Endothelial cell (in vitro differentiated cells): Measurements from ENCODE around the gene NAV2. TPM values are rescaled to one million over a fixed set of nuclear protein-coding genes. Genes with fewer than 3 reads are reported as not detected.

Source experiments
- DNase-seq: peaks from one replicate; pipeline ENCODE4 v3.0.0; 2021; ENCODE audit warnings: low spot score
- H3K27ac Mint-ChIP-seq: one replicate; pipeline ENCODE4 v1.8.0; 2021; ENCODE audit warnings: mixed read lengths, inconsistent platforms; ENCODE audit not compliant: unreplicated experiment
- H3K27me3 Mint-ChIP-seq: one replicate; pipeline ENCODE4 v1.8.0; 2021; ENCODE audit warnings: mild to moderate bottlenecking, moderate library complexity, mixed read lengths, inconsistent platforms; ENCODE audit not compliant: unreplicated experiment
- H3K36me3 Mint-ChIP-seq: one replicate; pipeline ENCODE4 v1.8.0; 2021; ENCODE audit warnings: mild to moderate bottlenecking, low read depth, mixed read lengths, inconsistent platforms; ENCODE audit not compliant: unreplicated experiment
- H3K4me1 Mint-ChIP-seq: one replicate; pipeline ENCODE4 v1.8.0; 2021; ENCODE audit warnings: mild to moderate bottlenecking, mixed read lengths, inconsistent platforms; ENCODE audit not compliant: unreplicated experiment
- H3K4me3 Mint-ChIP-seq: one replicate; pipeline ENCODE4 v1.8.0; 2021; ENCODE audit warnings: mild to moderate bottlenecking, mixed read lengths, inconsistent platforms; ENCODE audit not compliant: unreplicated experiment
- H3K9me3 Mint-ChIP-seq: one replicate; pipeline ENCODE4 v1.8.0; 2021; ENCODE audit warnings: mixed read lengths, inconsistent platforms; ENCODE audit not compliant: unreplicated experiment
- CTCF ChIP-seq: fragments of 200-600 bp; sonication (generic); IDR thresholded peaks from one replicate; pipeline ENCODE4 v1.5.0; 2021; ENCODE audit warnings: antibody characterized with exemption; ENCODE audit not compliant: unreplicated experiment
- total RNA-seq: library from RNA; stranded (reverse); fragmentation: NEBNext Ultra II Directional; extraction: Animal tissue kit (Norgen Biotek cat#: 25700); gene quantifications from one replicate; pipeline ENCODE4 v1.2.1, GENCODE V29; 2021; ENCODE audit not compliant: unreplicated experiment

NAV2 gene
- total RNA-seq, 1 donor from 2014 or later: 15.6 TPM

- no peak for DNase-seq
- no peaks in the 10 kb centered on the region for H3K36me3 Mint-ChIP-seq
- H3K9me3 Mint-ChIP-seq: no peaks in the 10 kb centered on the region
- no peaks in the 10 kb centered on the region for H3K4me1 Mint-ChIP-seq
- no peak for TF ChIP-seq CTCF
- peaks cover 12% of the 10 kb centered on the region for H3K27me3 Mint-ChIP-seq
- no peak overlapping the region for H3K4me3 Mint-ChIP-seq
- no peak overlapping the region for H3K27ac Mint-ChIP-seq
Observed at GRCh38 chr11:19727246-19727645, 14.6 kb downstream of the NAV2 start.

- no peak for TF ChIP-seq CTCF
- Mint-ChIP-seq H3K27ac (no peak overlapping the region), H3K9me3 (no peaks in the 10 kb centered on the region), H3K36me3 (no peaks in the 10 kb centered on the region), H3K27me3 (peaks cover 7% of the 10 kb centered on the region), H3K4me1 (no peaks in the 10 kb centered on the region), H3K4me3 (no peak overlapping the region)
- no peak for DNase-seq
Observed at GRCh38 chr11:19728436-19728835, 15.8 kb downstream of the NAV2 start.

GRCh38 chr11:19729141-19729540 lies 16.5 kb downstream of the NAV2 start:
- Mint-ChIP-seq H3K27me3 (peaks cover 7% of the 10 kb centered on the region), H3K36me3 (no peaks in the 10 kb centered on the region), H3K4me3 (no peak overlapping the region), H3K27ac (no peak overlapping the region), H3K9me3 (no peaks in the 10 kb centered on the region), H3K4me1 (no peaks in the 10 kb centered on the region)
- no peak for DNase-seq
- no peak for TF ChIP-seq CTCF

- no peak overlapping the region for H3K4me3 Mint-ChIP-seq
- H3K9me3 Mint-ChIP-seq: no peaks in the 10 kb centered on the region
- no peaks in the 10 kb centered on the region for H3K4me1 Mint-ChIP-seq
- no peak for DNase-seq
- H3K36me3 Mint-ChIP-seq: no peaks in the 10 kb centered on the region
- H3K27ac Mint-ChIP-seq: no peak overlapping the region
- no peak for TF ChIP-seq CTCF
- H3K27me3 Mint-ChIP-seq: peaks cover 7% of the 10 kb centered on the region
Observed at GRCh38 chr11:19730373-19730772, 17.7 kb downstream of the NAV2 start.

- no peak for TF ChIP-seq CTCF
- Mint-ChIP-seq H3K27me3 (peaks cover 3% of the 10 kb centered on the region), H3K4me1 (no peaks in the 10 kb centered on the region), H3K36me3 (no peaks in the 10 kb centered on the region), H3K4me3 (no peak overlapping the region), H3K27ac (no peak overlapping the region), H3K9me3 (no peaks in the 10 kb centered on the region)
- no peak for DNase-seq
Observed at GRCh38 chr11:19734171-19734570, 21.5 kb downstream of the NAV2 start.
